SU-DHL-6 (cell line): Measurements from ENCODE around the gene KCTD4.

Experiments used
- CTCF ChIP-seq: fragments of 200-600 bp; sonication (generic); IDR thresholded peaks from one replicate; pipeline ENCODE4 v1.5.1; 2017; ENCODE audit warnings: antibody characterized with exemption, mild to moderate bottlenecking, low read length, moderate library complexity; ENCODE audit not compliant: insufficient read depth, poor library complexity, severe bottlenecking
- EZH2phosphoT487 ChIP-seq: fragments of 200-600 bp; sonication (generic), shearing (Covaris generic); conservative IDR thresholded peaks from 2 replicates; pipeline ENCODE4 v1.6.1; 2018; ENCODE audit warnings: mild to moderate bottlenecking, antibody characterized with exemption, low read length, moderate library complexity, mixed read lengths

GRCh38 chr13:45191874-45192273, 9.0 kb downstream of the KCTD4 start:
- TF ChIP-seq CTCF (no peak), EZH2phosphoT487 (no peak)
